ENCODE data around the gene SLC26A2.

The SLC26A2 gene

DNA sequence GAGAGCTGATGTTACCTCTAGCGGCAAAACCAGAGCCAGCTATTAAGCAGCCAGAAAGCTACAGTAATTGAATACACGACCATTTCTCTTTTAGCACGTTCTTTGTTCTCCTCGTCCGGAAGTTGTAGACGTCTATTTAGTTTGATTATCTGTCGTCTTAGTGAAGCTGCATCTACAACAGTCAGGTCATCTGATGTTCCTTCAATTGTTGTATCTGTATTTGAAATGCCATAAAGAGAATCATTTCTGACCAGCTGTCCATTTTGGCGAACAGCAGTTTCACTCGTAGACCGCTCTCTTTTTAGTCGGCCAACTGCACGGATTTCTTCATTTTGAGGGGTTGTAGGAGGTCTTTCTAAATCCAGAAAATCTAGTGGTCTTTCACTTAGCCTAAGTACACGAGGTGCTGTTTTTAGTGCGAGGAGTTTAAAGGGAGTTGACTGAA is 28.5 kb upstream of the SLC26A2 start:
- Histone ChIP-seq H3K4me3 (ENCODE audit: low read depth, low read length) (no peak overlapping the region), H3K4me1 (ENCODE audit: control insufficient read depth, insufficient read depth, low read length) (no peaks in the 10 kb centered on the region), H3K9me3 (ENCODE audit: control insufficient read depth, insufficient read depth, low read depth, low read length) (no peaks in the 10 kb centered on the region), H3K36me3 (ENCODE audit: control insufficient read depth in 2 of 2, insufficient read depth in 1 of 2, low read length in 2 of 2) (no peaks in the 10 kb centered on the region), H3K27ac (ENCODE audit: extremely low read depth, low read depth, low read length) (no peak overlapping the region)
- CTCF ChIA-PET, result no interaction called here
- POLR2A ChIA-PET, result interaction anchor here (1.3 kb wide), 1 partner anchor 28 kb away, joined by 3 read pairs; the partner anchor contains the start of gene SLC26A2
- TF ChIP-seq ZBTB48 (tag by site-specific recombination; IDR thresholded peaks at IDR 0.05) (no peak), ZNF621 (tag by site-specific recombination; IDR thresholded peaks at IDR 0.05) (no peak), ZNF324 (tag by site-specific recombination; IDR thresholded peaks at IDR 0.05) (no peak), ZNF624 (tag by site-specific recombination; IDR thresholded peaks at IDR 0.05) (no peak), ZNF274 (IDR thresholded peaks at IDR 0.05; ENCODE audit: low read length) (no peak), ZNF274 (tag by site-specific recombination; IDR thresholded peaks at IDR 0.05; ENCODE audit: borderline replicate concordance) (no peak), ZNF121 (tag by site-specific recombination; IDR thresholded peaks at IDR 0.05) (no peak), ZBTB17 (tag by site-specific recombination; IDR thresholded peaks at IDR 0.05) (no peak), ZNF433 (tag by site-specific recombination; IDR thresholded peaks at IDR 0.05; ENCODE audit: low read depth) (no peak), ZFP69B (tag by site-specific recombination; IDR thresholded peaks at IDR 0.05) (no peak), TCF7L2 (IDR thresholded peaks at IDR 0.05; ENCODE audit: borderline replicate concordance, low read depth, low read length) (no peak), ZFP37 (tag by site-specific recombination; IDR thresholded peaks at IDR 0.05) (no peak), ZNF501 (tag by site-specific recombination; IDR thresholded peaks at IDR 0.05) (no peak)
- TF ChIP-seq, protein P1, sequence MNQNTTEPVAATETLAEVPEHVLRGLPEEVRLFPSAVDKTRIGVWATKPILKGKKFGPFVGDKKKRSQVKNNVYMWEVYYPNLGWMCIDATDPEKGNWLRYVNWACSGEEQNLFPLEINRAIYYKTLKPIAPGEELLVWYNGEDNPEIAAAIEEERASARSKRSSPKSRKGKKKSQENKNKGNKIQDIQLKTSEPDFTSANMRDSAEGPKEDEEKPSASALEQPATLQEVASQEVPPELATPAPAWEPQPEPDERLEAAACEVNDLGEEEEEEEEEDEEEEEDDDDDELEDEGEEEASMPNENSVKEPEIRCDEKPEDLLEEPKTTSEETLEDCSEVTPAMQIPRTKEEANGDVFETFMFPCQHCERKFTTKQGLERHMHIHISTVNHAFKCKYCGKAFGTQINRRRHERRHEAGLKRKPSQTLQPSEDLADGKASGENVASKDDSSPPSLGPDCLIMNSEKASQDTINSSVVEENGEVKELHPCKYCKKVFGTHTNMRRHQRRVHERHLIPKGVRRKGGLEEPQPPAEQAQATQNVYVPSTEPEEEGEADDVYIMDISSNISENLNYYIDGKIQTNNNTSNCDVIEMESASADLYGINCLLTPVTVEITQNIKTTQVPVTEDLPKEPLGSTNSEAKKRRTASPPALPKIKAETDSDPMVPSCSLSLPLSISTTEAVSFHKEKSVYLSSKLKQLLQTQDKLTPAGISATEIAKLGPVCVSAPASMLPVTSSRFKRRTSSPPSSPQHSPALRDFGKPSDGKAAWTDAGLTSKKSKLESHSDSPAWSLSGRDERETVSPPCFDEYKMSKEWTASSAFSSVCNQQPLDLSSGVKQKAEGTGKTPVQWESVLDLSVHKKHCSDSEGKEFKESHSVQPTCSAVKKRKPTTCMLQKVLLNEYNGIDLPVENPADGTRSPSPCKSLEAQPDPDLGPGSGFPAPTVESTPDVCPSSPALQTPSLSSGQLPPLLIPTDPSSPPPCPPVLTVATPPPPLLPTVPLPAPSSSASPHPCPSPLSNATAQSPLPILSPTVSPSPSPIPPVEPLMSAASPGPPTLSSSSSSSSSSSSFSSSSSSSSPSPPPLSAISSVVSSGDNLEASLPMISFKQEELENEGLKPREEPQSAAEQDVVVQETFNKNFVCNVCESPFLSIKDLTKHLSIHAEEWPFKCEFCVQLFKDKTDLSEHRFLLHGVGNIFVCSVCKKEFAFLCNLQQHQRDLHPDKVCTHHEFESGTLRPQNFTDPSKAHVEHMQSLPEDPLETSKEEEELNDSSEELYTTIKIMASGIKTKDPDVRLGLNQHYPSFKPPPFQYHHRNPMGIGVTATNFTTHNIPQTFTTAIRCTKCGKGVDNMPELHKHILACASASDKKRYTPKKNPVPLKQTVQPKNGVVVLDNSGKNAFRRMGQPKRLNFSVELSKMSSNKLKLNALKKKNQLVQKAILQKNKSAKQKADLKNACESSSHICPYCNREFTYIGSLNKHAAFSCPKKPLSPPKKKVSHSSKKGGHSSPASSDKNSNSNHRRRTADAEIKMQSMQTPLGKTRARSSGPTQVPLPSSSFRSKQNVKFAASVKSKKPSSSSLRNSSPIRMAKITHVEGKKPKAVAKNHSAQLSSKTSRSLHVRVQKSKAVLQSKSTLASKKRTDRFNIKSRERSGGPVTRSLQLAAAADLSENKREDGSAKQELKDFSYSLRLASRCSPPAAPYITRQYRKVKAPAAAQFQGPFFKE (tag by site-specific recombination; IDR thresholded peaks at IDR 0.05; ENCODE audit: borderline replicate concordance), result no peak

DNA sequence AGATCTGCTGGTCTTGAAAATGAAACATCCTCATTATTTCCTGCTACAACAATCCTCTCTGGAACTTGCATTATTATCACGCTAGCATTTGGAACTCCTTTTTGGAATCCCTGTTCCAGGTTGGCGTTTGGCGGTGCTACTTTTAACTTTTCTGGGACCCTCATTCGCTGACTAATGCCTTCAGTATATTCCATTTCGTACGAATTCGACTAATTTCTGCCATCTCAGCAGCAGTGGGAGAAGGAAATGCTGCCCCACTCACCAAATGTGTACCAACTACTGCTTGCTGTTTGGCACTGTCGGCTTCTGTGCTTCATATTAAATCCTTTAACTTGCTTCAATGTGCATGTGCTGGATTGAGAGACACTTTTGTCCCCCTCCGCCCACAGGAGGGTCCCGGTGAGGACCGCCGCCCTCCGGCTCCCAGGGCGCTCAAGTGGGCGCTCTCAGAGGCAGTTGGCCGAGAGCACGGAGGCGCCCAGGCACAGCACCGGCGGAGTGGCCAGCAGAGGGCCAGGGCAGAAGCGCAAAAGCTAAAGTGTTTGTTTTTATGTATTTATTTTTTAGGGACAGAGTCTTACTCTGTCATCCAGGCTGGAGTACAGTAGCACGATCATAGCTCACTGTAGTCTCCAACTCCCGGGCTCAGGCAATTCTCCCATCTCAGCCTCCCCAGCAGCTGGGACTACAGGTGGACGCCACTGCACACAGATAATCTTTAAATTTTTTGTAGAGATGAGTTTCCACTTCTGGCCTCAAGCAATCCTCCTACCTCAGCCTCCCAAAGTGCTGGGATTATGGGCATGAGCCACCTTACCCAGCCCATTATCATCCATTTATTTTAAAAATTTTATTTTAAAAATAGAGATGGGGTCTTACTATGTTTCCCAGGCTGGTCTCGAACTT is 27.9 kb upstream of the SLC26A2 start:
- H3K27ac ChIP-seq (ENCODE audit: extremely low read depth, low read depth, low read length), result no peak overlapping the region
- H3K36me3 ChIP-seq (ENCODE audit: control insufficient read depth in 2 of 2, insufficient read depth in 1 of 2, low read length in 2 of 2), result no peaks in the 10 kb centered on the region
- no peak for TF ChIP-seq ZNF654 (tag by site-specific recombination; IDR thresholded peaks at IDR 0.05; ENCODE audit: low read depth)
- no peak for TF ChIP-seq ZNF174 (tag by site-specific recombination; IDR thresholded peaks at IDR 0.05)
- TF ChIP-seq ZNF169 (tag by site-specific recombination; IDR thresholded peaks at IDR 0.05), result no peak
- no peak for TF ChIP-seq IKZF3 (tag by site-specific recombination; IDR thresholded peaks at IDR 0.05)
- TF ChIP-seq ZNF324 (tag by site-specific recombination; IDR thresholded peaks at IDR 0.05), result no peak
- TF ChIP-seq, protein P2, sequence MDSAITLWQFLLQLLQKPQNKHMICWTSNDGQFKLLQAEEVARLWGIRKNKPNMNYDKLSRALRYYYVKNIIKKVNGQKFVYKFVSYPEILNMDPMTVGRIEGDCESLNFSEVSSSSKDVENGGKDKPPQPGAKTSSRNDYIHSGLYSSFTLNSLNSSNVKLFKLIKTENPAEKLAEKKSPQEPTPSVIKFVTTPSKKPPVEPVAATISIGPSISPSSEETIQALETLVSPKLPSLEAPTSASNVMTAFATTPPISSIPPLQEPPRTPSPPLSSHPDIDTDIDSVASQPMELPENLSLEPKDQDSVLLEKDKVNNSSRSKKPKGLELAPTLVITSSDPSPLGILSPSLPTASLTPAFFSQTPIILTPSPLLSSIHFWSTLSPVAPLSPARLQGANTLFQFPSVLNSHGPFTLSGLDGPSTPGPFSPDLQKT (IDR thresholded peaks at IDR 0.05; ENCODE audit: borderline replicate concordance, low read depth, low read length), result no peak
- no peak for TF ChIP-seq ZNF521 (tag by site-specific recombination; IDR thresholded peaks at IDR 0.05)
- no peak for TF ChIP-seq ZNF529 (tag by site-specific recombination; IDR thresholded peaks at IDR 0.05; ENCODE audit: insufficient replicate concordance)
- TF ChIP-seq, protein P3, sequence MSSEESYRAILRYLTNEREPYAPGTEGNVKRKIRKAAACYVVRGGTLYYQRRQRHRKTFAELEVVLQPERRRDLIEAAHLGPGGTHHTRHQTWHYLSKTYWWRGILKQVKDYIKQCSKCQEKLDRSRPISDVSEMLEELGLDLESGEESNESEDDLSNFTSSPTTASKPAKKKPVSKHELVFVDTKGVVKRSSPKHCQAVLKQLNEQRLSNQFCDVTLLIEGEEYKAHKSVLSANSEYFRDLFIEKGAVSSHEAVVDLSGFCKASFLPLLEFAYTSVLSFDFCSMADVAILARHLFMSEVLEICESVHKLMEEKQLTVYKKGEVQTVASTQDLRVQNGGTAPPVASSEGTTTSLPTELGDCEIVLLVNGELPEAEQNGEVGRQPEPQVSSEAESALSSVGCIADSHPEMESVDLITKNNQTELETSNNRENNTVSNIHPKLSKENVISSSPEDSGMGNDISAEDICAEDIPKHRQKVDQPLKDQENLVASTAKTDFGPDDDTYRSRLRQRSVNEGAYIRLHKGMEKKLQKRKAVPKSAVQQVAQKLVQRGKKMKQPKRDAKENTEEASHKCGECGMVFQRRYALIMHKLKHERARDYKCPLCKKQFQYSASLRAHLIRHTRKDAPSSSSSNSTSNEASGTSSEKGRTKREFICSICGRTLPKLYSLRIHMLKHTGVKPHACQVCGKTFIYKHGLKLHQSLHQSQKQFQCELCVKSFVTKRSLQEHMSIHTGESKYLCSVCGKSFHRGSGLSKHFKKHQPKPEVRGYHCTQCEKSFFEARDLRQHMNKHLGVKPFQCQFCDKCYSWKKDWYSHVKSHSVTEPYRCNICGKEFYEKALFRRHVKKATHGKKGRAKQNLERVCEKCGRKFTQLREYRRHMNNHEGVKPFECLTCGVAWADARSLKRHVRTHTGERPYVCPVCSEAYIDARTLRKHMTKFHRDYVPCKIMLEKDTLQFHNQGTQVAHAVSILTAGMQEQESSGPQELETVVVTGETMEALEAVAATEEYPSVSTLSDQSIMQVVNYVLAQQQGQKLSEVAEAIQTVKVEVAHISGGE (tag by site-specific recombination; conservative IDR thresholded peaks at IDR 0.05; ENCODE audit: low read depth), result no peak
- TF ChIP-seq, protein P4, sequence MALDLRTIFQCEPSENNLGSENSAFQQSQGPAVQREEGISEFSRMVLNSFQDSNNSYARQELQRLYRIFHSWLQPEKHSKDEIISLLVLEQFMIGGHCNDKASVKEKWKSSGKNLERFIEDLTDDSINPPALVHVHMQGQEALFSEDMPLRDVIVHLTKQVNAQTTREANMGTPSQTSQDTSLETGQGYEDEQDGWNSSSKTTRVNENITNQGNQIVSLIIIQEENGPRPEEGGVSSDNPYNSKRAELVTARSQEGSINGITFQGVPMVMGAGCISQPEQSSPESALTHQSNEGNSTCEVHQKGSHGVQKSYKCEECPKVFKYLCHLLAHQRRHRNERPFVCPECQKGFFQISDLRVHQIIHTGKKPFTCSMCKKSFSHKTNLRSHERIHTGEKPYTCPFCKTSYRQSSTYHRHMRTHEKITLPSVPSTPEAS (tag by site-specific recombination; IDR thresholded peaks at IDR 0.05), result no peak
- H3K4me3 ChIP-seq (ENCODE audit: low read depth, low read length), result no peak overlapping the region
- ChIA-PET CTCF (interaction anchor here (0.7 kb wide), 1 partner anchor 50 kb away, joined by 3 read pairs; no protein-coding TSS in a partner anchor), POLR2A (interaction anchor here (1.3 kb wide), 1 partner anchor 28 kb away, joined by 3 read pairs; the partner anchor contains the start of gene SLC26A2)
- H3K9me3 ChIP-seq (ENCODE audit: control insufficient read depth, insufficient read depth, low read depth, low read length), result no peaks in the 10 kb centered on the region
- peaks cover 5% of the 10 kb centered on the region for H3K4me1 ChIP-seq (ENCODE audit: control insufficient read depth, insufficient read depth, low read length)

Data from HEK293 (cell line).